ENCODE results near the gene EIF3C.
"Not testable (repeated sequence)": the region's sequence is repeated elsewhere in the genome, so short reads cannot be mapped to it uniquely, and the experiment has no call there.

The EIF3C gene

GRCh38 chr16:28739787-28740186, 28.5 kb downstream of the EIF3C start:
- WGBS: no CpG with 5 or more reads among the region's 9 CpGs
- not testable (repeated sequence) for H4K8ac ChIP-seq (ENCODE audit: low read length); H2BK5ac ChIP-seq (ENCODE audit: low read depth, low read length, poor library complexity, severe bottlenecking); H3K4me3 ChIP-seq (ENCODE audit: insufficient read depth in 1 of 2, low read depth in 1 of 2, low read length in 2 of 2); H3K23ac ChIP-seq (ENCODE audit: low read length in 2 of 2); H2BK120ac ChIP-seq (ENCODE audit: low read depth, low read length); H3K79me1 ChIP-seq (replicated peaks; ENCODE audit: low read length, poor library complexity, severe bottlenecking); H2AFZ ChIP-seq (ENCODE audit: low read depth, low read length); H2AK5ac ChIP-seq (ENCODE audit: low read length, severe bottlenecking); H2BK15ac ChIP-seq (ENCODE audit: low read depth, poor library complexity, severe bottlenecking); H3K9me3 ChIP-seq (ENCODE audit: control insufficient read depth, low read length); H3K36me3 ChIP-seq (ENCODE audit: control insufficient read depth in 1 of 2, insufficient read depth in 2 of 2, low read depth in 1 of 2, low read length in 2 of 2); H4K91ac ChIP-seq (ENCODE audit: low read length); H3K27ac ChIP-seq (ENCODE audit: low read length, poor library complexity, severe bottlenecking); H3K4ac ChIP-seq (ENCODE audit: low read depth in 1 of 2, low read length in 2 of 2); H3K4me1 ChIP-seq (ENCODE audit: control insufficient read depth, insufficient read depth, low read depth, low read length); H3K27me3 ChIP-seq (ENCODE audit: control insufficient read depth in 1 of 2, insufficient read depth in 1 of 2, low read length in 2 of 2); H3K4me2 ChIP-seq (ENCODE audit: low read length, poor library complexity, severe bottlenecking); H3K14ac ChIP-seq (ENCODE audit: low read length in 2 of 2); DNase-seq; H3K9ac ChIP-seq (ENCODE audit: low read length); H3K18ac ChIP-seq (ENCODE audit: low read depth in 1 of 2, low read length in 2 of 2); H2BK12ac ChIP-seq (ENCODE audit: low read length in 2 of 2)

- not testable (repeated sequence) for H2BK5ac ChIP-seq (ENCODE audit: low read depth, low read length, poor library complexity, severe bottlenecking); H3K4me3 ChIP-seq (ENCODE audit: insufficient read depth in 1 of 2, low read depth in 1 of 2, low read length in 2 of 2); H2BK12ac ChIP-seq (ENCODE audit: low read length in 2 of 2); DNase-seq; H4K8ac ChIP-seq (ENCODE audit: low read length); H2BK15ac ChIP-seq (ENCODE audit: low read depth, poor library complexity, severe bottlenecking); H2AK5ac ChIP-seq (ENCODE audit: low read length, severe bottlenecking); H4K91ac ChIP-seq (ENCODE audit: low read length); H2BK120ac ChIP-seq (ENCODE audit: low read depth, low read length); H3K14ac ChIP-seq (ENCODE audit: low read length in 2 of 2); H3K79me1 ChIP-seq (replicated peaks; ENCODE audit: low read length, poor library complexity, severe bottlenecking); H3K36me3 ChIP-seq (ENCODE audit: control insufficient read depth in 1 of 2, insufficient read depth in 2 of 2, low read depth in 1 of 2, low read length in 2 of 2); H3K27ac ChIP-seq (ENCODE audit: low read length, poor library complexity, severe bottlenecking); H3K9me3 ChIP-seq (ENCODE audit: control insufficient read depth, low read length); H3K18ac ChIP-seq (ENCODE audit: low read depth in 1 of 2, low read length in 2 of 2); H2AFZ ChIP-seq (ENCODE audit: low read depth, low read length); H3K9ac ChIP-seq (ENCODE audit: low read length); H3K23ac ChIP-seq (ENCODE audit: low read length in 2 of 2); H3K4ac ChIP-seq (ENCODE audit: low read depth in 1 of 2, low read length in 2 of 2); H3K4me1 ChIP-seq (ENCODE audit: control insufficient read depth, insufficient read depth, low read depth, low read length); H3K4me2 ChIP-seq (ENCODE audit: low read length, poor library complexity, severe bottlenecking); H3K27me3 ChIP-seq (ENCODE audit: control insufficient read depth in 1 of 2, insufficient read depth in 1 of 2, low read length in 2 of 2)
- WGBS: no CpG with 5 or more reads among the region's 27 CpGs
These were observed 29.4 kb downstream of the EIF3C start for GRCh38 chr16:28740631-28741030.

GRCh38 chr16:28741295-28741694, 30.0 kb downstream of the EIF3C start:
- not testable (repeated sequence) for H3K4ac ChIP-seq (ENCODE audit: low read depth in 1 of 2, low read length in 2 of 2); H3K27ac ChIP-seq (ENCODE audit: low read length, poor library complexity, severe bottlenecking); H2BK12ac ChIP-seq (ENCODE audit: low read length in 2 of 2); H3K23ac ChIP-seq (ENCODE audit: low read length in 2 of 2); DNase-seq; H3K9me3 ChIP-seq (ENCODE audit: control insufficient read depth, low read length); H3K14ac ChIP-seq (ENCODE audit: low read length in 2 of 2); H2BK120ac ChIP-seq (ENCODE audit: low read depth, low read length); H3K4me1 ChIP-seq (ENCODE audit: control insufficient read depth, insufficient read depth, low read depth, low read length); H4K8ac ChIP-seq (ENCODE audit: low read length); H2AFZ ChIP-seq (ENCODE audit: low read depth, low read length); H2AK5ac ChIP-seq (ENCODE audit: low read length, severe bottlenecking); H3K18ac ChIP-seq (ENCODE audit: low read depth in 1 of 2, low read length in 2 of 2); H3K4me2 ChIP-seq (ENCODE audit: low read length, poor library complexity, severe bottlenecking); H3K79me1 ChIP-seq (replicated peaks; ENCODE audit: low read length, poor library complexity, severe bottlenecking); H3K9ac ChIP-seq (ENCODE audit: low read length); H2BK5ac ChIP-seq (ENCODE audit: low read depth, low read length, poor library complexity, severe bottlenecking); H3K27me3 ChIP-seq (ENCODE audit: control insufficient read depth in 1 of 2, insufficient read depth in 1 of 2, low read length in 2 of 2); H4K91ac ChIP-seq (ENCODE audit: low read length); H2BK15ac ChIP-seq (ENCODE audit: low read depth, poor library complexity, severe bottlenecking); H3K4me3 ChIP-seq (ENCODE audit: insufficient read depth in 1 of 2, low read depth in 1 of 2, low read length in 2 of 2); H3K36me3 ChIP-seq (ENCODE audit: control insufficient read depth in 1 of 2, insufficient read depth in 2 of 2, low read depth in 1 of 2, low read length in 2 of 2)
- whole genome bisulfite sequencing: no CpG with 5 or more reads among the region's 9 CpGs

- H3K27ac ChIP-seq (ENCODE audit: low read length, poor library complexity, severe bottlenecking); H2BK12ac ChIP-seq (ENCODE audit: low read length in 2 of 2); H3K18ac ChIP-seq (ENCODE audit: low read depth in 1 of 2, low read length in 2 of 2); DNase-seq; H3K14ac ChIP-seq (ENCODE audit: low read length in 2 of 2); H3K79me1 ChIP-seq (replicated peaks; ENCODE audit: low read length, poor library complexity, severe bottlenecking); H3K4me2 ChIP-seq (ENCODE audit: low read length, poor library complexity, severe bottlenecking); H4K91ac ChIP-seq (ENCODE audit: low read length); H2BK120ac ChIP-seq (ENCODE audit: low read depth, low read length); H3K9me3 ChIP-seq (ENCODE audit: control insufficient read depth, low read length); H2AFZ ChIP-seq (ENCODE audit: low read depth, low read length); H3K36me3 ChIP-seq (ENCODE audit: control insufficient read depth in 1 of 2, insufficient read depth in 2 of 2, low read depth in 1 of 2, low read length in 2 of 2); H4K8ac ChIP-seq (ENCODE audit: low read length); H2BK15ac ChIP-seq (ENCODE audit: low read depth, poor library complexity, severe bottlenecking); H3K4me3 ChIP-seq (ENCODE audit: insufficient read depth in 1 of 2, low read depth in 1 of 2, low read length in 2 of 2); H2AK5ac ChIP-seq (ENCODE audit: low read length, severe bottlenecking); H3K4ac ChIP-seq (ENCODE audit: low read depth in 1 of 2, low read length in 2 of 2); H2BK5ac ChIP-seq (ENCODE audit: low read depth, low read length, poor library complexity, severe bottlenecking); H3K27me3 ChIP-seq (ENCODE audit: control insufficient read depth in 1 of 2, insufficient read depth in 1 of 2, low read length in 2 of 2); H3K9ac ChIP-seq (ENCODE audit: low read length); H3K23ac ChIP-seq (ENCODE audit: low read length in 2 of 2); H3K4me1 ChIP-seq (ENCODE audit: control insufficient read depth, insufficient read depth, low read depth, low read length): not testable (repeated sequence)
- no CpG with 5 or more reads among the region's 62 CpGs for WGBS
These were observed 35.5 kb downstream of the EIF3C start for GRCh38 chr16:28746618-28747350.
